Measurements from ENCODE around the gene URGCP. TPM values are rescaled to one million over a fixed set of nuclear protein-coding genes. Genes with fewer than 3 reads are reported as not detected.

Gene URGCP
- total and polyA plus RNA-seq, 12 donors = 53.8 to 103 (median 67.6) TPM

GRCh38 chr7:43877968-43878864, 28.2 kb downstream of the URGCP start:
- Histone ChIP-seq H3K27me3 (no peaks in the 10 kb centered on the region), H3K27ac (peak overlapping the region in 3 of 5 donors; percentile 51 to 99 (median 82)), H3K36me3 (replicated peaks in 1 of 2) (peaks cover 0 to 66% of the 10 kb centered on the region in 2 donors), H3K9me3 (replicated peaks in 1 of 3) (no peaks in the 10 kb centered on the region), H3K4me1 (replicated peaks in 1 of 2) (peaks cover 30 to 53% of the 10 kb centered on the region in 2 donors), H3K4me3 (no peak overlapping the region)
- TF ChIP-seq POLR2A (IDR thresholded peaks at IDR 0.05) (no peak), CTCF (IDR thresholded peaks at IDR 0.05) (no peak)
- intact Hi-C loops (cut with DNase I) = no loop called here
- WGBS, 4 donors = 76 to 82% (median 79%) methylated on average over 38 of the region's 38 CpGs
- DNase-seq = peak in 1 of 7 donors; percentile 24

GRCh38 chr7:43876976-43877745, 29.2 kb downstream of the URGCP start:
- intact Hi-C loops (cut with DNase I) = no loop called here
- WGBS, 4 donors = 72 to 89% (median 78%) methylated on average over 8 to 29 of the region's 29 CpGs
- TF ChIP-seq CTCF (IDR thresholded peaks at IDR 0.05) = no peak
- no peak for TF ChIP-seq POLR2A (IDR thresholded peaks at IDR 0.05)
- Histone ChIP-seq H3K27ac (peak overlapping the region in 4 of 5 donors; percentile 28 to 99 (median 66)), H3K4me1 (replicated peaks in 1 of 2) (peaks cover 36 to 56% of the 10 kb centered on the region in 2 donors), H3K27me3 (no peaks in the 10 kb centered on the region), H3K9me3 (replicated peaks in 1 of 3) (no peaks in the 10 kb centered on the region), H3K4me3 (no peak overlapping the region), H3K36me3 (replicated peaks in 1 of 2) (peaks cover 0 to 66% of the 10 kb centered on the region in 2 donors)
- peak in 6 of 7 donors; percentile 53 to 78 (median 64) for DNase-seq

- no peaks in the 10 kb centered on the region for H3K27me3 ChIP-seq
- peaks cover 36 to 58% of the 10 kb centered on the region in 2 donors for H3K4me1 ChIP-seq (replicated peaks in 1 of 2)
- peak overlapping the region in 4 of 5 donors; percentile 29 to 99 (median 66) for H3K27ac ChIP-seq
- DNase-seq = no peak
- H3K36me3 ChIP-seq (replicated peaks in 1 of 2) = peaks cover 0 to 61% of the 10 kb centered on the region in 2 donors
- H3K4me3 ChIP-seq = no peak overlapping the region
- H3K9me3 ChIP-seq (replicated peaks in 1 of 3) = no peaks in the 10 kb centered on the region
- WGBS, 4 donors = 78 to 84% (median 81%) methylated on average over 3 to 7 of the region's 7 CpGs
- no peak for TF ChIP-seq CTCF (IDR thresholded peaks at IDR 0.05)
- no peak for TF ChIP-seq POLR2A (IDR thresholded peaks at IDR 0.05)
- intact Hi-C loops (cut with DNase I) = no loop called here
Measured at GRCh38 chr7:43876241-43876640, 30.2 kb downstream of the URGCP start.

GRCh38 chr7:43873300-43873699, 33.1 kb downstream of the URGCP start:
- DNase-seq = peak; percentile 83 to 96 (median 93)
- intact Hi-C loops (cut with DNase I) = no loop called here
- peak overlapping the region; percentile 72 to 99 (median 94) for H3K27ac ChIP-seq
- peak overlapping the region in 1 of 4 donors; percentile 5 for H3K4me3 ChIP-seq
- H3K9me3 ChIP-seq (replicated peaks in 1 of 3) = no peaks in the 10 kb centered on the region
- no peaks in the 10 kb centered on the region for H3K27me3 ChIP-seq
- TF ChIP-seq POLR2A (IDR thresholded peaks at IDR 0.05) (peak in 1 of 2 donors; percentile 0), CTCF (IDR thresholded peaks at IDR 0.05) (no peak)
- 44 to 76% (median 51%) methylated on average over 2 to 5 of the region's 5 CpGs for WGBS, 4 donors
- H3K36me3 ChIP-seq (replicated peaks in 1 of 2) = peaks cover 0 to 33% of the 10 kb centered on the region in 2 donors
- peaks cover 36 to 61% of the 10 kb centered on the region in 2 donors for H3K4me1 ChIP-seq (replicated peaks in 1 of 2)
